Peyer's patch (tissue), 4 donors: Measurements from ENCODE around the gene CAV1.

ENCODE experiments used
- POLR2A ChIP-seq, 2 donors: fragments of 450-650 bp; IDR thresholded peaks; one replicate each; pipeline ENCODE4 v1.5.1; 2017; ENCODE audit warnings: antibody characterized with exemption in 2 of 2, mild to moderate bottlenecking in 2 of 2, moderate library complexity in 2 of 2
- TF ChIP-seq, protein P1 (sequence below), 6 experiments: fragments of 450-650 bp in 4 of 6; fragments of 200-600 bp in 2 of 6; sonication (generic) in 1 of 6; IDR thresholded peaks; one replicate each; pipeline ENCODE4 v1.5.1; 2017 to 2019; ENCODE audit warnings: antibody characterized with exemption in 6 of 6, mild to moderate bottlenecking in 3 of 6, moderate library complexity in 1 of 6

DNA sequence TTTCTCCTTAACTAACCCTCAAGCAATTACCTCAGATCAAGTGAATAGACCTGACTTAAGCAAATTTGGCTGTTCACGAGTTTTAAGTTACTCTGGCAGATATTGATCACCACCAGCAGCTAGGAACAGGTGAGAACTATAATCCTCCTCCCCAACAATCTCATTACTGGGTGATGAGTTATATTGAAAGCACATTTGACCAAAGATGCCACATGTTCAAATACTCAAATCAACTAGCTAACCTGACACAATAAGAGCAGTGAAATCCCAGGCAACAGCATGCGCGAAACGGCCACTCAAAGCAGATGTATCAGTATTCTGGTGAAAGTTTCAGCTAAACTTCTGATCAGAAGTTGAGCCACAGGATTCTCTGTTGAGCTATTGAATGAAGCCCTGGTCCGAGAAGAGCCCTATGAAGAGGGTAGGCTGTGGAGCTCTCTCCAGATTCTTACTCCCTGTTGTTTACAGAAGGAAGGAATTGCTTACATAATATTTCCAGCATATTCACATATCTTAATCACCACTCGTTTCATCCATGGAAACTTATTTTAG is 52.6 kb downstream of the CAV1 start:
- no peak for TF ChIP-seq POLR2A (IDR thresholded peaks at IDR 0.05)
- TF ChIP-seq, protein P1, sequence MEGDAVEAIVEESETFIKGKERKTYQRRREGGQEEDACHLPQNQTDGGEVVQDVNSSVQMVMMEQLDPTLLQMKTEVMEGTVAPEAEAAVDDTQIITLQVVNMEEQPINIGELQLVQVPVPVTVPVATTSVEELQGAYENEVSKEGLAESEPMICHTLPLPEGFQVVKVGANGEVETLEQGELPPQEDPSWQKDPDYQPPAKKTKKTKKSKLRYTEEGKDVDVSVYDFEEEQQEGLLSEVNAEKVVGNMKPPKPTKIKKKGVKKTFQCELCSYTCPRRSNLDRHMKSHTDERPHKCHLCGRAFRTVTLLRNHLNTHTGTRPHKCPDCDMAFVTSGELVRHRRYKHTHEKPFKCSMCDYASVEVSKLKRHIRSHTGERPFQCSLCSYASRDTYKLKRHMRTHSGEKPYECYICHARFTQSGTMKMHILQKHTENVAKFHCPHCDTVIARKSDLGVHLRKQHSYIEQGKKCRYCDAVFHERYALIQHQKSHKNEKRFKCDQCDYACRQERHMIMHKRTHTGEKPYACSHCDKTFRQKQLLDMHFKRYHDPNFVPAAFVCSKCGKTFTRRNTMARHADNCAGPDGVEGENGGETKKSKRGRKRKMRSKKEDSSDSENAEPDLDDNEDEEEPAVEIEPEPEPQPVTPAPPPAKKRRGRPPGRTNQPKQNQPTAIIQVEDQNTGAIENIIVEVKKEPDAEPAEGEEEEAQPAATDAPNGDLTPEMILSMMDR (IDR thresholded peaks at IDR 0.05): no peak
